ENCODE data around the gene GFI1B. TPM values are rescaled to one million over a fixed set of nuclear protein-coding genes. Genes with fewer than 3 reads are reported as not detected.

GFI1B gene
- total and polyA plus RNA-seq, 10 of the 15 experiments (the other 5 are each of a cell fraction or from before 2014, with no cell fraction given): 0.04 to 0.11 (median 0.05) TPM; not detected in 7

GRCh38 chr9:132948482-132949050 lies 29.9 kb upstream of the GFI1B start (continued):
- TF ChIP-seq, protein P1, sequence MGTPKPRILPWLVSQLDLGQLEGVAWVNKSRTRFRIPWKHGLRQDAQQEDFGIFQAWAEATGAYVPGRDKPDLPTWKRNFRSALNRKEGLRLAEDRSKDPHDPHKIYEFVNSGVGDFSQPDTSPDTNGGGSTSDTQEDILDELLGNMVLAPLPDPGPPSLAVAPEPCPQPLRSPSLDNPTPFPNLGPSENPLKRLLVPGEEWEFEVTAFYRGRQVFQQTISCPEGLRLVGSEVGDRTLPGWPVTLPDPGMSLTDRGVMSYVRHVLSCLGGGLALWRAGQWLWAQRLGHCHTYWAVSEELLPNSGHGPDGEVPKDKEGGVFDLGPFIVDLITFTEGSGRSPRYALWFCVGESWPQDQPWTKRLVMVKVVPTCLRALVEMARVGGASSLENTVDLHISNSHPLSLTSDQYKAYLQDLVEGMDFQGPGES (IDR thresholded peaks at IDR 0.05): no peak
- no peak for TF ChIP-seq SMAD1 (IDR thresholded peaks at IDR 0.05; ENCODE audit: low read depth, partially characterized antibody)
- no peak for TF ChIP-seq SUPT20H (IDR thresholded peaks at IDR 0.05; ENCODE audit: borderline replicate concordance, control insufficient read depth, low read depth, low read length)
- no peak for TF ChIP-seq SMARCA5 (IDR thresholded peaks at IDR 0.05)

- Histone ChIP-seq H3K4me3 (no peak overlapping the region), H2AFZ (ENCODE audit: control insufficient read depth, low read depth, low read length) (no peak overlapping the region), H3K4me1 (ENCODE audit: control insufficient read depth, insufficient read depth, low read length) (peaks cover 4% of the 10 kb centered on the region; the same call in 1 of the 2 replicates), H3K4me2 (ENCODE audit: control insufficient read depth, insufficient read depth) (no peak overlapping the region), H3K9me3 (replicated peaks; ENCODE audit: control insufficient read depth, insufficient read depth, low read length) (no peaks in the 10 kb centered on the region), H4K20me1 (ENCODE audit: control insufficient read depth, insufficient read depth) (no peaks in the 10 kb centered on the region), H3K36me3 (ENCODE audit: control insufficient read depth in 2 of 2, insufficient read depth in 2 of 2, low read length in 1 of 2) (no peaks in the 10 kb centered on the region), H3K27me3 (replicated peaks in 1 of 2; ENCODE audit: control insufficient read depth in 2 of 2, insufficient read depth in 2 of 2, low read length in 1 of 2) (no peaks in the 10 kb centered on the region), H3K27ac (ENCODE audit: control insufficient read depth, insufficient read depth) (no peak overlapping the region), H3K79me2 (ENCODE audit: control insufficient read depth, insufficient read depth, low read length) (no peaks in the 10 kb centered on the region), H3K9ac (ENCODE audit: control insufficient read depth, insufficient read depth, low read length) (no peak overlapping the region)
- in situ Hi-C loops (cut with MboI): no loop called here
- intact Hi-C loops (cut with micrococcal nuclease; ENCODE audit: unreplicated experiment): no loop called here
- ChIA-PET SMC1A (ENCODE audit: uncharacterized antibody, unreplicated experiment) (no interaction called here), POLR2A (no interaction called here), RAD21 (ENCODE audit: unreplicated experiment) (no interaction called here), CTCF (interaction anchor here (1.2 kb wide), 1 partner anchor 22 kb away, joined by 3 read pairs; no protein-coding TSS in a partner anchor)
- DNase-seq (ENCODE audit: low read depth, low spot score) (no peak), FAIRE-seq (no peak), ATAC-seq (no peak)
- BruUV-seq (replicated peaks): no TSS peak
- 22% methylated on average over 4 of the region's 4 CpGs for WGBS (ENCODE audit: insufficient coverage, insufficient replicate concordance, low lambda C conversion rate, missing lambda C conversion rate)
- TF ChIP-seq CREM (IDR thresholded peaks at IDR 0.05; ENCODE audit: low read depth) (no peak), SPI1 (IDR thresholded peaks at IDR 0.05; ENCODE audit: borderline replicate concordance, insufficient read depth, low read depth, low read length) (no peak), CEBPZ (IDR thresholded peaks at IDR 0.05; ENCODE audit: low read depth, low read length) (no peak), RELB (IDR thresholded peaks at IDR 0.05; ENCODE audit: low read depth) (no peak), RB1 (IDR thresholded peaks at IDR 0.05; ENCODE audit: borderline replicate concordance) (no peak), WRNIP1 (IDR thresholded peaks at IDR 0.05; ENCODE audit: borderline replicate concordance, low read depth, low read length) (no peak), NR2C1 (IDR thresholded peaks at IDR 0.05) (no peak), CBFB (IDR thresholded peaks at IDR 0.05; ENCODE audit: low read depth) (no peak), NFYB (IDR thresholded peaks at IDR 0.05; ENCODE audit: insufficient read depth, low read depth, low read length) (no peak), NFIC (IDR thresholded peaks at IDR 0.05; ENCODE audit: low read depth, low read length) (no peak)
- TF ChIP-seq, protein P2, sequence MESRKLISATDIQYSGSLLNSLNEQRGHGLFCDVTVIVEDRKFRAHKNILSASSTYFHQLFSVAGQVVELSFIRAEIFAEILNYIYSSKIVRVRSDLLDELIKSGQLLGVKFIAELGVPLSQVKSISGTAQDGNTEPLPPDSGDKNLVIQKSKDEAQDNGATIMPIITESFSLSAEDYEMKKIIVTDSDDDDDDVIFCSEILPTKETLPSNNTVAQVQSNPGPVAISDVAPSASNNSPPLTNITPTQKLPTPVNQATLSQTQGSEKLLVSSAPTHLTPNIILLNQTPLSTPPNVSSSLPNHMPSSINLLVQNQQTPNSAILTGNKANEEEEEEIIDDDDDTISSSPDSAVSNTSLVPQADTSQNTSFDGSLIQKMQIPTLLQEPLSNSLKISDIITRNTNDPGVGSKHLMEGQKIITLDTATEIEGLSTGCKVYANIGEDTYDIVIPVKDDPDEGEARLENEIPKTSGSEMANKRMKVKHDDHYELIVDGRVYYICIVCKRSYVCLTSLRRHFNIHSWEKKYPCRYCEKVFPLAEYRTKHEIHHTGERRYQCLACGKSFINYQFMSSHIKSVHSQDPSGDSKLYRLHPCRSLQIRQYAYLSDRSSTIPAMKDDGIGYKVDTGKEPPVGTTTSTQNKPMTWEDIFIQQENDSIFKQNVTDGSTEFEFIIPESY (IDR thresholded peaks at IDR 0.05): no peak
Observed at GRCh38 chr9:132949709-132950108, 28.8 kb upstream of the GFI1B start.

All from GM12878 (cell line).